Tibial nerve (tissue), 4 donors: Measurements from ENCODE around the gene CT45A1. TPM values are rescaled to one million over a fixed set of nuclear protein-coding genes. Genes with fewer than 3 reads are reported as not detected.
"Not testable (repeated sequence)": the region's sequence is repeated elsewhere in the genome, so short reads cannot be mapped to it uniquely, and the experiment has no call there.

ENCODE experiments used
- DNase-seq, 2 donors: peaks; one replicate each; pipeline ENCODE4 v3.0.0-alpha.2; 2019; ENCODE audit warnings: low spot score in 2 of 2
- H3K27ac ChIP-seq, 4 donors: fragments of 200-600 bp; sonication (generic) in 3 of 4; one replicate each; pipeline ENCODE4 v1.5.1; 2017 to 2019; ENCODE audit warnings: mild to moderate bottlenecking in 1 of 4
- H3K27me3 ChIP-seq, 2 donors: fragments of 200-600 bp; sonication (generic) in 1 of 2; one replicate each; pipeline versions ENCODE4 v1.5.1 to v1.6.0; 2017 to 2019
- H3K36me3 ChIP-seq, 3 donors: fragments of 200-600 bp; sonication (generic); one replicate each; pipeline ENCODE4 v1.5.1; 2018 to 2019
- H3K4me1 ChIP-seq, 4 donors: fragments of 200-600 bp; sonication (generic) in 3 of 4; one replicate each; pipeline ENCODE4 v1.5.1; 2017 to 2019
- H3K4me3 ChIP-seq, 4 donors: fragments of 200-600 bp; sonication (generic) in 3 of 4; one replicate each; pipeline ENCODE4 v1.5.1; 2017 to 2019; ENCODE audit warnings: mild to moderate bottlenecking in 1 of 4, moderate library complexity in 1 of 4
- H3K9me3 ChIP-seq, 4 donors: fragments of 200-600 bp; sonication (generic) in 3 of 4; one replicate each; pipeline ENCODE4 v1.5.1; 2017 to 2019
- EP300 ChIP-seq, 2 donors: sonication (generic); formaldehyde crosslinking; IDR thresholded peaks; one replicate each; pipeline ENCODE4 v1.6.1; 2017; ENCODE audit warnings: antibody characterized with exemption in 2 of 2, mild to moderate bottlenecking in 1 of 2
- POLR2A ChIP-seq, 2 donors: fragments of 450-650 bp; IDR thresholded peaks; one replicate each; pipeline ENCODE4 v1.6.1; 2017; ENCODE audit warnings: antibody characterized with exemption in 2 of 2, mild to moderate bottlenecking in 2 of 2, moderate library complexity in 2 of 2
- WGBS, 2 donors: methylation state at CpG; one replicate each; pipeline ENCODE4 v1.1.5; 2018; 5-methylcytosine and 5-hydroxymethylcytosine counted together
- small RNA-seq: library from RNA; depleted of rRNA; stranded (forward); fragments of <200 nt; gene quantifications from one replicate; pipeline ENCODE3, GENCODE V24; 2016
- total RNA-seq, 4 donors: library from RNA; depleted of rRNA; stranded (reverse); fragments of >200 nt; gene quantifications; one replicate each; pipeline ENCODE4 v1.1.0, GENCODE V29; 2016
- TF ChIP-seq, protein P1 (sequence below), 5 experiments: fragments of 200-600 bp in 3 of 5; fragments of 450-650 bp in 2 of 5; sonication (generic) in 3 of 5; IDR thresholded peaks; one replicate each; pipeline ENCODE4 v1.5.1; 2016 to 2019; ENCODE audit warnings: antibody characterized with exemption in 5 of 5, mild to moderate bottlenecking in 3 of 5, moderate library complexity in 2 of 5

The CT45A1 gene
- total RNA-seq, 4 donors from 2014 or later = not detected

DNA sequence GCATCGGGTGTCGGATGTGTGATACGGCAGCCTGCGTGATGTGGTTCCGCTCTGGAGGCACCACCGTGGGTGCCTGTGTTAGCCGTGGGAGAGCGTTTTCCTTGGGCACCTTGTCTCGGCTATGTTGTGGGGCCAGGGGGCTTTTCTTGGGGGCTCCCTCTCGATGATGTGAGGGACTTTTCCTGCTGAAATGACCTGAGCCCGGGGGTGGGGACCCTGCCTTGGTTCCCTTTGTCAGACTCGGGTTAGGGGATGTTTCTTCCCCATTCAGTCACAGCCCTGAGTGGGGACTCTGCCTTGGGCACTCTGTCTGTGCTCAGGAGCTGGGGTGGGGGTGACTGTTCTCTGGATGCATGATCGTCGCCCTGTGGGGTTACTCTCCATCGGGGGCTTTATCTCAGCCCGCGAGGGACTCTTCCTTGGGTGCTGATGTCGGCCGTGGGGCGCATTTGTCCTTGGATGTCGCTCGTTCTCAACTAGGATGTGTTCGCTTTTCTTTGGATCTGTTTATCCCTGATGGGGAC is 27.8 kb downstream of the CT45A1 start:
- H3K36me3 ChIP-seq = no peaks in the 10 kb centered on the region
- H3K27me3 ChIP-seq = no peaks in the 10 kb centered on the region
- TF ChIP-seq POLR2A (IDR thresholded peaks at IDR 0.05) (no peak), EP300 (IDR thresholded peaks at IDR 0.05) (no peak)
- TF ChIP-seq, protein P1, sequence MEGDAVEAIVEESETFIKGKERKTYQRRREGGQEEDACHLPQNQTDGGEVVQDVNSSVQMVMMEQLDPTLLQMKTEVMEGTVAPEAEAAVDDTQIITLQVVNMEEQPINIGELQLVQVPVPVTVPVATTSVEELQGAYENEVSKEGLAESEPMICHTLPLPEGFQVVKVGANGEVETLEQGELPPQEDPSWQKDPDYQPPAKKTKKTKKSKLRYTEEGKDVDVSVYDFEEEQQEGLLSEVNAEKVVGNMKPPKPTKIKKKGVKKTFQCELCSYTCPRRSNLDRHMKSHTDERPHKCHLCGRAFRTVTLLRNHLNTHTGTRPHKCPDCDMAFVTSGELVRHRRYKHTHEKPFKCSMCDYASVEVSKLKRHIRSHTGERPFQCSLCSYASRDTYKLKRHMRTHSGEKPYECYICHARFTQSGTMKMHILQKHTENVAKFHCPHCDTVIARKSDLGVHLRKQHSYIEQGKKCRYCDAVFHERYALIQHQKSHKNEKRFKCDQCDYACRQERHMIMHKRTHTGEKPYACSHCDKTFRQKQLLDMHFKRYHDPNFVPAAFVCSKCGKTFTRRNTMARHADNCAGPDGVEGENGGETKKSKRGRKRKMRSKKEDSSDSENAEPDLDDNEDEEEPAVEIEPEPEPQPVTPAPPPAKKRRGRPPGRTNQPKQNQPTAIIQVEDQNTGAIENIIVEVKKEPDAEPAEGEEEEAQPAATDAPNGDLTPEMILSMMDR (IDR thresholded peaks at IDR 0.05) = no peak
- WGBS, 2 donors = 78 to 94% methylated on average over 11 to 20 of the region's 23 CpGs
- H3K27ac ChIP-seq = no peak overlapping the region
- H3K4me3 ChIP-seq = no peak overlapping the region
- no peak for DNase-seq
- no peaks in the 10 kb centered on the region for H3K9me3 ChIP-seq
- no peaks in the 10 kb centered on the region for H3K4me1 ChIP-seq

DNA sequence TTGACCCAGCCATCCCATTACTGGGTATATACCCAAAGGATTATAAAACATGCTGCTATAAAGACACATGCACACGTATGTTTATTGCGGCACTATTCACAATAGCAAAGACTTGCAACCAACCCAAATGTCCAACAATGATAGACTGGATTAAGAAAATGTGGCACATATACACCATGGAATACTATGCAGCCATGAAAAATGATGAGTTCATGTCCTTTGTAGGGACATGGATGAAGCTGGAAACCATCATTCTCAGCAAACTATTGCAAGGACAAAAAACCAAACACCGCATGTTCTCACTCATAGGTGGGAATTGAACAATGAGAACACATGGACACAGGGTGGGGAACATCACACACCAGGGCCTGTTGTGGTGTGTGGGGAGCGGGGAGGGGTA is 31.3 kb downstream of the CT45A1 start:
- H3K9me3 ChIP-seq, H3K36me3 ChIP-seq, H3K4me1 ChIP-seq, H3K4me3 ChIP-seq, H3K27me3 ChIP-seq, DNase-seq, H3K27ac ChIP-seq: not testable (repeated sequence)
- 86 to 96% methylated on average over 4 of the region's 4 CpGs for WGBS, 2 donors

DNA sequence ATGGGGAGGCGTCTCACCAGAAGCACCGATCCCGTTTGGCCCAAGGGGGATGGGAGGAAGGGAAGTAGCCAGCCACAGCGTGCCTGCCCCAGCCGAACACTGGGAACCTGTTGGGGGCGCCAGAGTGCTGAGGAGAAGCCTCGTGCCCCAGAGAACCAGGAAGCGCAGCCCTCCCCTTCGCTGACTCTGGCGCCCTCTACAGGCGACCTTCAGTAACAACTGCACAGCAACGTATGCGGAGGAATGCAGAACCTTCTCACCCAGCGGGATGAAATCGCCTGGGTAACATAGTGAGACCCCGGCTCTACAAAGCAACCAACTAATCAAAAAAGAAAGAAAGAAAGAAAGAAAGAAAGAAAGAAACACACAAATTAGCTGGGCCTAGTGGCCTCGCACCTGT is 54.7 kb downstream of the CT45A1 start, which contains the start of gene CT45A3:
TSS of gene CT45A3 (minus strand) at position 101 of the 400 bp plus-strand sequence. CDS start 3,747 bp downstream, outside the sequence.
- not testable (repeated sequence) for DNase-seq, H3K27ac ChIP-seq, H3K9me3 ChIP-seq, H3K27me3 ChIP-seq, H3K4me1 ChIP-seq, H3K4me3 ChIP-seq, H3K36me3 ChIP-seq
- no CpG with 5 or more reads among the region's 17 CpGs for WGBS, 2 donors

Small RNA genes within 50 kb of the gene (small RNA-seq; reads per million reads assigned to genes)
- gene AC240442.1 = not detected

Other genes with a start within 250 kb of the CT45A1 start
- 10 to 100 TPM; 12.1 to 34.3 (median 13.9) TPM for gene INTS6L, start 193.0 kb upstream of the CT45A1 start, total RNA-seq
- gene CT45A3, start 54.6 kb downstream of the CT45A1 start, total RNA-seq = not detected
- not detected for gene CT45A5, start 71.9 kb downstream of the CT45A1 start, total RNA-seq
- gene CT45A6, start 89.1 kb downstream of the CT45A1 start, total RNA-seq = not detected
- gene CT45A2, start 106.4 kb downstream of the CT45A1 start, total RNA-seq = not detected
- gene CT45A7, start 123.6 kb downstream of the CT45A1 start, total RNA-seq = not detected
- not detected for gene CT45A8, start 140.9 kb downstream of the CT45A1 start, total RNA-seq
- not detected for gene CT45A9, start 158.2 kb downstream of the CT45A1 start, total RNA-seq
- not detected for gene CT45A10, start 179.8 kb downstream of the CT45A1 start, total RNA-seq
- gene SAGE1, start 180.1 kb downstream of the CT45A1 start, total RNA-seq = not detected